HK-2 (cell line): ENCODE measurements around the gene TTC23.

ENCODE experiments used
- DNase-seq: peaks from one replicate; pipeline ENCODE4 v3.0.0-alpha.2; 2018; ENCODE audit not compliant: unreplicated experiment

The TTC23 gene

GRCh38 chr15:99165020-99165790 lies 84.2 kb downstream of the TTC23 start:
- DNase-seq: no peak

GRCh38 chr15:99164119-99164518 lies 85.3 kb downstream of the TTC23 start:
- no peak for DNase-seq

- no peak for DNase-seq
Measured at GRCh38 chr15:99163271-99164062, 85.9 kb downstream of the TTC23 start.

- DNase-seq: peak; percentile 46
Measured at GRCh38 chr15:99158626-99159412, 90.6 kb downstream of the TTC23 start.

GRCh38 chr15:99157456-99157855 lies 91.9 kb downstream of the TTC23 start:
- no peak for DNase-seq

GRCh38 chr15:99155961-99156443 lies 93.4 kb downstream of the TTC23 start:
- DNase-seq: no peak

- DNase-seq: no peak
Measured at GRCh38 chr15:99154271-99154670, 95.1 kb downstream of the TTC23 start.

GRCh38 chr15:99153026-99153535 lies 96.3 kb downstream of the TTC23 start:
- no peak for DNase-seq

- DNase-seq: no peak
Measured at GRCh38 chr15:99151156-99151555, 98.2 kb downstream of the TTC23 start.

GRCh38 chr15:99149366-99149765 lies 100.0 kb downstream of the TTC23 start:
- DNase-seq: no peak

- DNase-seq: no peak
Measured at GRCh38 chr15:99148851-99149276, 100.5 kb downstream of the TTC23 start.

- no peak for DNase-seq
Measured at GRCh38 chr15:99146661-99147060, 102.7 kb downstream of the TTC23 start.

GRCh38 chr15:99145778-99146177 lies 103.6 kb downstream of the TTC23 start:
- no peak for DNase-seq

GRCh38 chr15:99145005-99145404 lies 104.4 kb downstream of the TTC23 start:
- no peak for DNase-seq

GRCh38 chr15:99143655-99144610 lies 105.4 kb downstream of the TTC23 start:
- DNase-seq: no peak

- DNase-seq: no peak
Measured at GRCh38 chr15:99143242-99143641, 106.1 kb downstream of the TTC23 start.

GRCh38 chr15:99142562-99142961 lies 106.8 kb downstream of the TTC23 start:
- no peak for DNase-seq

- no peak for DNase-seq
Measured at GRCh38 chr15:99141943-99142342, 107.4 kb downstream of the TTC23 start.

GRCh38 chr15:99140590-99140989 lies 108.8 kb downstream of the TTC23 start:
- no peak for DNase-seq

GRCh38 chr15:99139276-99139675 lies 110.1 kb downstream of the TTC23 start:
- no peak for DNase-seq

GRCh38 chr15:99138491-99138982 lies 110.8 kb downstream of the TTC23 start:
- DNase-seq: no peak
